Breast epithelium (tissue), 3 donors: ENCODE measurements around the gene ADIPOQ.

Experiments used
- POLR2A ChIP-seq: fragments of 450-650 bp; IDR thresholded peaks from one replicate; pipeline ENCODE4 v1.6.1; 2016; ENCODE audit warnings: antibody characterized with exemption, mild to moderate bottlenecking, moderate library complexity
- POLR2AphosphoS5 ChIP-seq, 3 donors: sonication (generic); formaldehyde crosslinking; IDR thresholded peaks; one replicate each; pipeline ENCODE4 v1.6.1; 2017; ENCODE audit warnings: antibody characterized with exemption in 3 of 3
- TF ChIP-seq, protein P1 (sequence below), 3 donors: fragments of 450-650 bp; IDR thresholded peaks; one replicate each; pipeline ENCODE4 v1.5.1; 2016 to 2017; ENCODE audit warnings: antibody characterized with exemption in 3 of 3, mild to moderate bottlenecking in 3 of 3, moderate library complexity in 3 of 3

DNA sequence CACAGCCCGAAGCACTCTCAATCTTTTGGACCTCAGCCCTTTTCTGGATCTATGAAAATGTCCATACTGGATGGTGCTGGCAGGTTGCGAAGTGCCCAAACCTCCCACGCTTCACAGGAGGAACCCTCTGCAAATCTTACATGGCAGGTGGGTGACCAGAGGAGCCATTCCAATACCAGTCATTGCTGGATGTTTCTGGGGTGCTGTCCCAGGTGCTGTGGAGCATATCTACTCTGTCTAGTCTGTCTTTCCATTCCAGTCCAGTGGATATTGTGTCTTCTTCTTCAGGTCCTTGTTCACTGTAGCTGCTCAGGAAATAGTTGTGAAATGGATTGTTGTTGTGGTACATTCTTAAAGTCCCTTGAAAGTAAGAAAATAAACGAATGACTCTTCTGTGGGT lies 10.7 kb upstream of the ADIPOQ start:
- TF ChIP-seq, protein P1, sequence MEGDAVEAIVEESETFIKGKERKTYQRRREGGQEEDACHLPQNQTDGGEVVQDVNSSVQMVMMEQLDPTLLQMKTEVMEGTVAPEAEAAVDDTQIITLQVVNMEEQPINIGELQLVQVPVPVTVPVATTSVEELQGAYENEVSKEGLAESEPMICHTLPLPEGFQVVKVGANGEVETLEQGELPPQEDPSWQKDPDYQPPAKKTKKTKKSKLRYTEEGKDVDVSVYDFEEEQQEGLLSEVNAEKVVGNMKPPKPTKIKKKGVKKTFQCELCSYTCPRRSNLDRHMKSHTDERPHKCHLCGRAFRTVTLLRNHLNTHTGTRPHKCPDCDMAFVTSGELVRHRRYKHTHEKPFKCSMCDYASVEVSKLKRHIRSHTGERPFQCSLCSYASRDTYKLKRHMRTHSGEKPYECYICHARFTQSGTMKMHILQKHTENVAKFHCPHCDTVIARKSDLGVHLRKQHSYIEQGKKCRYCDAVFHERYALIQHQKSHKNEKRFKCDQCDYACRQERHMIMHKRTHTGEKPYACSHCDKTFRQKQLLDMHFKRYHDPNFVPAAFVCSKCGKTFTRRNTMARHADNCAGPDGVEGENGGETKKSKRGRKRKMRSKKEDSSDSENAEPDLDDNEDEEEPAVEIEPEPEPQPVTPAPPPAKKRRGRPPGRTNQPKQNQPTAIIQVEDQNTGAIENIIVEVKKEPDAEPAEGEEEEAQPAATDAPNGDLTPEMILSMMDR (IDR thresholded peaks at IDR 0.05) = no peak
- no peak for TF ChIP-seq POLR2A
- no peak for TF ChIP-seq POLR2AphosphoS5 (IDR thresholded peaks at IDR 0.05)
